K562 (cell line): ENCODE measurements around the gene C5orf22. TPM values are rescaled to one million over a fixed set of nuclear protein-coding genes. Genes with fewer than 3 reads are reported as not detected.

Experiments
- CCAR2 ChIP-seq: fragments of 200-400 bp; formaldehyde crosslinking; IDR thresholded peaks from 2 replicates; pipeline ENCODE4 v1.6.1; 2017; ENCODE audit warnings: mild to moderate bottlenecking, low read depth, low read length
- CHD2 ChIP-seq: IDR thresholded peaks from 2 replicates; pipeline ENCODE4 v1.6.1; 2011; ENCODE audit warnings: low read depth, low read length
- COPS2 ChIP-seq: fragments of 450-650 bp; conservative IDR thresholded peaks from 2 replicates; pipeline ENCODE4 v1.6.1; 2016; ENCODE audit warnings: mild to moderate bottlenecking, moderate library complexity
- CTCF ChIP-seq, 3 experiments: IDR thresholded peaks in 2 of 3; conservative IDR thresholded peaks in 1 of 3; 2 replicates each; pipeline ENCODE4 v1.5.1; 2011 to 2012; ENCODE audit warnings: low read length in 3 of 3, mild to moderate bottlenecking in 3 of 3, control low read depth in 2 of 3, improper control_type of control experiment in 1 of 3, inconsistent platforms in 1 of 3, low read depth in 1 of 3, mixed read lengths in 1 of 3, moderate library complexity in 1 of 3; ENCODE audit not compliant: insufficient read depth in 2 of 3
- E2F3 ChIP-seq: fragments of 250-450 bp; sonication (Bioruptor Pico); IDR thresholded peaks from 2 replicates; pipeline ENCODE4 v1.4.0; 2020; ENCODE audit warnings: mild to moderate bottlenecking
- EGR1 ChIP-seq: fragments of 450-650 bp; conservative IDR thresholded peaks from 2 replicates; pipeline ENCODE4 v1.6.1; 2017; ENCODE audit warnings: mild to moderate bottlenecking
- ELF2 ChIP-seq: fragments of 250-450 bp; sonication (Bioruptor Pico); IDR thresholded peaks from 2 replicates; pipeline ENCODE4 v1.5.0; 2021; ENCODE audit warnings: mild to moderate bottlenecking
- FOS ChIP-seq: IDR thresholded peaks from 3 replicates; pipeline ENCODE4 v1.6.1; 2011; ENCODE audit not compliant: insufficient read length; ENCODE audit errors: extremely low read depth
- FOXA1 ChIP-seq: fragments of 450-650 bp; IDR thresholded peaks from 2 replicates; pipeline ENCODE4 v1.6.1; 2016; ENCODE audit warnings: mild to moderate bottlenecking, borderline replicate concordance
- HDAC1 ChIP-seq, 2 experiments: fragments of 450-650 bp; IDR thresholded peaks; 2 replicates each; pipeline ENCODE4 v1.6.1; 2016 to 2017; ENCODE audit warnings: inconsistent platforms in 1 of 2, mild to moderate bottlenecking in 1 of 2, moderate library complexity in 1 of 2
- HLTF ChIP-seq: fragments of 450-650 bp; IDR thresholded peaks from 2 replicates; pipeline ENCODE4 v1.6.1; 2016
- IRF2 ChIP-seq: sonication (generic); formaldehyde crosslinking; IDR thresholded peaks from 2 replicates; pipeline ENCODE4 v1.8.1; 2022; ENCODE audit warnings: mild to moderate bottlenecking, missing genetic modification reagents
- KDM1A ChIP-seq, 2 experiments: fragments of 450-650 bp; IDR thresholded peaks; 2 replicates each; pipeline ENCODE4 v1.6.1; 2016; ENCODE audit warnings: mild to moderate bottlenecking in 2 of 2
- MCM5 ChIP-seq: fragments of 450-650 bp; IDR thresholded peaks from 2 replicates; pipeline ENCODE4 v1.6.1; 2016; ENCODE audit warnings: low read depth
- MIER1 ChIP-seq: fragments of 450-650 bp; IDR thresholded peaks from 2 replicates; pipeline ENCODE4 v1.6.1; 2016; ENCODE audit warnings: antibody characterized with exemption, mild to moderate bottlenecking, low read depth
- PHF20 ChIP-seq: fragments of 450-650 bp; IDR thresholded peaks from 2 replicates; pipeline ENCODE4 v1.6.1; 2018; ENCODE audit not compliant: partially characterized antibody
- PHTF2 ChIP-seq: fragments of 250-450 bp; sonication (Bioruptor Pico); IDR thresholded peaks from 2 replicates; pipeline ENCODE4 v1.5.0; 2021; ENCODE audit warnings: mild to moderate bottlenecking
- SP2 ChIP-seq: IDR thresholded peaks from 2 replicates; pipeline ENCODE4 v1.6.1; 2011; ENCODE audit warnings: mild to moderate bottlenecking, low read depth, low read length, moderate library complexity; ENCODE audit not compliant: poor library complexity, severe bottlenecking; ENCODE audit errors: extremely low read depth
- SRSF3 ChIP-seq: fragments of 200-400 bp; formaldehyde crosslinking; IDR thresholded peaks from 2 replicates; pipeline ENCODE4 v1.6.1; 2016; ENCODE audit warnings: mild to moderate bottlenecking, low read length, moderate library complexity; ENCODE audit not compliant: insufficient read depth
- XRCC3 ChIP-seq: fragments of 450-650 bp; IDR thresholded peaks from 2 replicates; pipeline ENCODE4 v1.6.1; 2017; ENCODE audit warnings: mild to moderate bottlenecking, moderate library complexity
- ZBED1 ChIP-seq: IDR thresholded peaks from 2 replicates; pipeline ENCODE4 v1.6.1; 2014
- ZFP1 ChIP-seq: fragments of 450-650 bp; formaldehyde crosslinking; IDR thresholded peaks from 2 replicates; pipeline ENCODE4 v1.4.0; 2020; ENCODE audit warnings: mild to moderate bottlenecking, mixed read lengths
- ZKSCAN3 ChIP-seq: fragments of 250-450 bp; sonication (Bioruptor Pico); IDR thresholded peaks from 2 replicates; pipeline ENCODE4 v1.4.0; 2020
- ZNF146 ChIP-seq: IDR thresholded peaks from one replicate; pipeline ENCODE4 v1.6.1; 2018; ENCODE audit warnings: missing compliant biosample characterization; ENCODE audit not compliant: unreplicated experiment
- polyA plus RNA-seq, 8 experiments: library from polyadenylated mRNA; depleted of rRNA in 4 of 8; stranded (reverse) in 5 of 8; unstranded in 3 of 8; fragments of >200 nt; fragmentation: Nextera tagmentation in 2 of 8; fragmentation: Illumina TruSeq in 1 of 8; extraction: Ambion mirVana in 2 of 8; extraction: Trizol in 1 of 8; gene quantifications; 2 replicates each; pipeline versions ENCODE4 v1.2.1 to v1.2.3, GENCODE V29; 2011 to 2014; ENCODE audit warnings: inconsistent platforms in 1 of 8, missing spikeins in 1 of 8
- total RNA-seq, 7 experiments: library from RNA; depleted of rRNA in 6 of 7; stranded (reverse); fragments of >200 nt in 6 of 7; fragmentation: Illumina TruSeq in 2 of 7; extraction: Trizol in 2 of 7; gene quantifications; 2 replicates each; pipeline versions ENCODE4 v1.2.1 to v1.2.3, GENCODE V29; 2011 to 2021; ENCODE audit warnings: low replicate concordance in 1 of 7
- TF ChIP-seq, protein P1 (sequence below): fragments of 450-650 bp; IDR thresholded peaks from 2 replicates; pipeline ENCODE4 v1.6.1; 2016; ENCODE audit warnings: borderline replicate concordance
- TF ChIP-seq, protein P2 (sequence below), 2 experiments: fragments of 450-650 bp; conservative IDR thresholded peaks; 2 replicates each; pipeline ENCODE4 v1.6.1; 2017; ENCODE audit warnings: mild to moderate bottlenecking in 2 of 2, moderate library complexity in 2 of 2
- TF ChIP-seq, protein P3 (sequence below): fragments of 450-650 bp; conservative IDR thresholded peaks from 2 replicates; pipeline ENCODE4 v1.6.1; 2016; ENCODE audit warnings: missing genetic modification characterization, low read depth, mild to moderate bottlenecking, control low read depth, missing compliant biosample characterization

Gene C5orf22
- total and polyA plus RNA-seq, 9 of the 15 experiments (the other 6 are each of a cell fraction or from before 2014, with no cell fraction given), result 22.7 to 56.7 (median 39.3) TPM

DNA sequence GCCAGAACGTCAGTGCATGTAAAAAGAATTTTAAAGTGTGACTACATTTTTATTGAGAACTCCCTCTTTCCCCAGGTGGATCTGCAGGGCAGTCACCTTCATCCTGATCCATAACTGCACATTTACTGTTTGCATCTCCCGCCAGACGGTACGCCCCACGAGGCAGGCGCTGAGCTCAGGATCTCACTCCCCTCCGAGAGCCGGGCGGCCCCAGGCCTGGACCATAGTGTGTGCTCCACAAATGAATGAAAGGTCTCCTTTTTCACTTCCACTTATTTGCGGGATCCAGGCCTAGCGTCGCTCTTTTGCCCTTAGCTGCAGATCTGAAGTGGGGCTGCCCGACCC lies 586 bp upstream of the C5orf22 start (continued):
- TF ChIP-seq FOXA1 (no peak), MIER1 (no peak), FOS (no peak), MCM5 (no peak), ELF2 (CRISPR knock-in tag) (no peak), XRCC3 (no peak), IRF2 (CRISPR knock-in tag) (no peak), CCAR2 (no peak), ZNF146 (CRISPR knock-in tag) (no peak), ZFP1 (CRISPR knock-in tag) (no peak), SRSF3 (no peak), ZKSCAN3 (CRISPR knock-in tag) (no peak), CHD2 (no peak), E2F3 (CRISPR knock-in tag) (no peak), COPS2 (no peak), HLTF (no peak), EGR1 (no peak), KDM1A (IDR thresholded peaks at IDR 0.05) (no peak), ZBED1 (no peak), PHTF2 (CRISPR knock-in tag) (no peak), HDAC1 (IDR thresholded peaks at IDR 0.05) (peak in 1 of 2 experiments; percentile 74; a peak in 2 of 4 replicates), SP2 (no peak), CTCF (IDR thresholded peaks at IDR 0.05 in 2 of 3, conservative IDR thresholded peaks at IDR 0.05 in 1 of 3; ENCODE audit: insufficient read depth in 2 of 3, low read depth in 1 of 3, low read length in 3 of 3) (no peak), PHF20 (peak; percentile 26)
- TF ChIP-seq, protein P1, sequence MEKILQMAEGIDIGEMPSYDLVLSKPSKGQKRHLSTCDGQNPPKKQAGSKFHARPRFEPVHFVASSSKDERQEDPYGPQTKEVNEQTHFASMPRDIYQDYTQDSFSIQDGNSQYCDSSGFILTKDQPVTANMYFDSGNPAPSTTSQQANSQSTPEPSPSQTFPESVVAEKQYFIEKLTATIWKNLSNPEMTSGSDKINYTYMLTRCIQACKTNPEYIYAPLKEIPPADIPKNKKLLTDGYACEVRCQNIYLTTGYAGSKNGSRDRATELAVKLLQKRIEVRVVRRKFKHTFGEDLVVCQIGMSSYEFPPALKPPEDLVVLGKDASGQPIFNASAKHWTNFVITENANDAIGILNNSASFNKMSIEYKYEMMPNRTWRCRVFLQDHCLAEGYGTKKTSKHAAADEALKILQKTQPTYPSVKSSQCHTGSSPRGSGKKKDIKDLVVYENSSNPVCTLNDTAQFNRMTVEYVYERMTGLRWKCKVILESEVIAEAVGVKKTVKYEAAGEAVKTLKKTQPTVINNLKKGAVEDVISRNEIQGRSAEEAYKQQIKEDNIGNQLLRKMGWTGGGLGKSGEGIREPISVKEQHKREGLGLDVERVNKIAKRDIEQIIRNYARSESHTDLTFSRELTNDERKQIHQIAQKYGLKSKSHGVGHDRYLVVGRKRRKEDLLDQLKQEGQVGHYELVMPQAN, result peak; percentile 62; the same call in 1 of the 2 replicates
- TF ChIP-seq, protein P2, sequence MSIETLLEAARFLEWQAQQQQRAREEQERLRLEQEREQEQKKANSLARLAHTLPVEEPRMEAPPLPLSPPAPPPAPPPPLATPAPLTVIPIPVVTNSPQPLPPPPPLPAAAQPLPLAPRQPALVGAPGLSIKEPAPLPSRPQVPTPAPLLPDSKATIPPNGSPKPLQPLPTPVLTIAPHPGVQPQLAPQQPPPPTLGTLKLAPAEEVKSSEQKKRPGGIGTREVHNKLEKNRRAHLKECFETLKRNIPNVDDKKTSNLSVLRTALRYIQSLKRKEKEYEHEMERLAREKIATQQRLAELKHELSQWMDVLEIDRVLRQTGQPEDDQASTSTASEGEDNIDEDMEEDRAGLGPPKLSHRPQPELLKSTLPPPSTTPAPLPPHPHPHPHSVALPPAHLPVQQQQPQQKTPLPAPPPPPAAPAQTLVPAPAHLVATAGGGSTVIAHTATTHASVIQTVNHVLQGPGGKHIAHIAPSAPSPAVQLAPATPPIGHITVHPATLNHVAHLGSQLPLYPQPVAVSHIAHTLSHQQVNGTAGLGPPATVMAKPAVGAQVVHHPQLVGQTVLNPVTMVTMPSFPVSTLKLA (conservative IDR thresholded peaks at IDR 0.05), result no peak
- TF ChIP-seq, protein P3, sequence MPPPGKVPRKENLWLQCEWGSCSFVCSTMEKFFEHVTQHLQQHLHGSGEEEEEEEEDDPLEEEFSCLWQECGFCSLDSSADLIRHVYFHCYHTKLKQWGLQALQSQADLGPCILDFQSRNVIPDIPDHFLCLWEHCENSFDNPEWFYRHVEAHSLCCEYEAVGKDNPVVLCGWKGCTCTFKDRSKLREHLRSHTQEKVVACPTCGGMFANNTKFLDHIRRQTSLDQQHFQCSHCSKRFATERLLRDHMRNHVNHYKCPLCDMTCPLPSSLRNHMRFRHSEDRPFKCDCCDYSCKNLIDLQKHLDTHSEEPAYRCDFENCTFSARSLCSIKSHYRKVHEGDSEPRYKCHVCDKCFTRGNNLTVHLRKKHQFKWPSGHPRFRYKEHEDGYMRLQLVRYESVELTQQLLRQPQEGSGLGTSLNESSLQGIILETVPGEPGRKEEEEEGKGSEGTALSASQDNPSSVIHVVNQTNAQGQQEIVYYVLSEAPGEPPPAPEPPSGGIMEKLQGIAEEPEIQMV (tag), result no peak
